Measurements from ENCODE around the gene PEX5L.

The PEX5L gene

GRCh38 chr3:179745079-179745478 is 291.7 kb downstream of the PEX5L start:
- no peak overlapping the region for H2BK15ac ChIP-seq (replicated peaks; ENCODE audit: low read depth)
- no peak for DNase-seq
- H2BK5ac ChIP-seq (ENCODE audit: low read length): no peak overlapping the region
- H3K36me3 ChIP-seq (ENCODE audit: control insufficient read depth, insufficient read depth, low read length): peaks cover 3% of the 10 kb centered on the region
- no peak overlapping the region for H3K18ac ChIP-seq (ENCODE audit: low read length)
- H3K4me1 ChIP-seq (ENCODE audit: control insufficient read depth, low read depth, low read length): no peaks in the 10 kb centered on the region
- H3K79me1 ChIP-seq (ENCODE audit: low read length): no peaks in the 10 kb centered on the region
- no peak overlapping the region for H3K23ac ChIP-seq (ENCODE audit: low read length)
- H3K9ac ChIP-seq (ENCODE audit: low read length): no peak overlapping the region
- no peak overlapping the region for H3K56ac ChIP-seq (ENCODE audit: low read length)
- no peak overlapping the region for H3K27ac ChIP-seq (ENCODE audit: low read depth, low read length)
- H3K79me2 ChIP-seq (ENCODE audit: control insufficient read depth, insufficient read depth, low read length): no peaks in the 10 kb centered on the region
- H3K27me3 ChIP-seq (ENCODE audit: insufficient read depth, low read length, poor library complexity): no peaks in the 10 kb centered on the region
- H2BK120ac ChIP-seq (ENCODE audit: low read depth, low read length): no peak overlapping the region
- WGBS (ENCODE audit: extremely low coverage, insufficient coverage, low lambda C conversion rate): no CpG with 5 or more reads among the region's 4 CpGs
- H3K4me2 ChIP-seq (ENCODE audit: low read length): no peak overlapping the region
- no peak overlapping the region for H4K8ac ChIP-seq (ENCODE audit: low read depth, low read length)
- no peak overlapping the region for H3K4me3 ChIP-seq (ENCODE audit: low read length)
- H4K5ac ChIP-seq (ENCODE audit: low read length): no peak overlapping the region
- H2AK5ac ChIP-seq (ENCODE audit: low read length): no peak overlapping the region
- H3K4ac ChIP-seq (ENCODE audit: low read depth, low read length): no peak overlapping the region
